NOMO-1 treated with dmso at 0.1 percent for 144 hours (cell line): Measurements from ENCODE around the gene TIMM17A.
"Not testable (repeated sequence)": the region's sequence is repeated elsewhere in the genome, so short reads cannot be mapped to it uniquely, and the experiment has no call there.

Experiments used
- DNase-seq: peaks from one replicate; lab custom pipeline; 2025; ENCODE audit not compliant: unreplicated experiment; lab: John Stamatoyannopoulos, UW

The TIMM17A gene

DNA sequence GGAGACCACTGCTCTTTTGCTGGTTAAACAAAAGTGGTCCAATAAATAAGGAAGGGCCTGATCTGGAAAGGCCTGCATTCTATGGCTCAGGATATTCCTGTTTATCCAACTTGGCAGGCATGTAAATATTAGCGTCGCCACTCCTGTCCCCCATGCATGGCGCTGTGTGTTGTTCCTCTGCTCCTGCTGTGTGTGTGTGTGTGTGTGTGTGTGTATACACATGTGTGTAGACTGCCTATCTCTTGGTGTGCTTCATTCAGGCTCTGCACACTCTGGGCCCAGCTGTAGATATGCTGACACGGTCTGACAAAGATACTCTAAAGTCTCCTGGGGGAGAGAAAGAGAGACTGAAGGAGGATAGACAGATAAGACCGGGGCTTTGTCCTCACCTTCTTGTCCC is 15.7 kb upstream of the TIMM17A start:
- DNase-seq = no peak

- DNase-seq = not testable (repeated sequence)
Observed at GRCh38 chr1:201940316-201940715, 15.0 kb upstream of the TIMM17A start.

- no peak for DNase-seq
Observed at GRCh38 chr1:201941420-201942128, 13.7 kb upstream of the TIMM17A start.

GRCh38 chr1:201942129-201942495 is 13.2 kb upstream of the TIMM17A start:
- no peak for DNase-seq

DNA sequence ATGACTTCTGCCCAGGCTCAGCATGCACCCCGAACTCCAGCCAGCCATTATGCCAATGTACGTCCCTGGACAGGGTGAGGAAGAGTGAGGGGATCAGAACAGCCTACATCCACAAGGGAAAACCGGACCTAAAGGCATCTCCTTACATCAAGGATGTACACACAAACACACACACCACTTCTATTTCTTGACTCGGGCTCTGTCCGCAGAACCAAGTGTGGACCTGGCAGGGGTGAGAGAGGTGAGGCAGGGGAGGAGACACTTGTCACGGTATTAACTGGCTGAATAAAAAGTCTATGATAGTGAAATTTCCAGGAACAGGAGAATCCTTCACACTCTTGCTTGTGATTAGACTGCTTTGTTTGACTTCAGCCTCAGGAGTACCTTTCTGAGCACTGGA is 11.3 kb upstream of the TIMM17A start:
- no peak for DNase-seq

DNA sequence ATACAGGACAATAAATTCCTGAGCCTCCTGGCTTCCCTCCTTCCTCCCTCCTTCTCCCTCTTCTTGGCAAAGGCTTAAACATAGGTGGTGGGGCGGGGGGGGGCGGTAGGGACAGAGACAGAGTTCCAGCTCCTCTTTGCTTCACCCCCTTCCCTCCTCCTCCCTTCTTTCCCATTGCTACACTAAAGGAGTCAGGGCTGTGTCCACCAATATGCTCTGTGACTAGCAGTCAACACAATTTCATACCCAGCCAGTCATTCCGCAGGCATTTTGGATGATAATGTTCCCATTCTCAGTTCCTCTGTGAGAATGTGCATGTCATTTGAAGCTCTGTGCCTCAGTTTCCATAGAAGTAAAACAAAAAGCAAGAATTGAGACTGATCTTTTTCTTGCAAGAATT is 10.7 kb upstream of the TIMM17A start:
- no peak for DNase-seq

- no peak for DNase-seq
Observed at GRCh38 chr1:201945157-201945556, 10.1 kb upstream of the TIMM17A start.

DNA sequence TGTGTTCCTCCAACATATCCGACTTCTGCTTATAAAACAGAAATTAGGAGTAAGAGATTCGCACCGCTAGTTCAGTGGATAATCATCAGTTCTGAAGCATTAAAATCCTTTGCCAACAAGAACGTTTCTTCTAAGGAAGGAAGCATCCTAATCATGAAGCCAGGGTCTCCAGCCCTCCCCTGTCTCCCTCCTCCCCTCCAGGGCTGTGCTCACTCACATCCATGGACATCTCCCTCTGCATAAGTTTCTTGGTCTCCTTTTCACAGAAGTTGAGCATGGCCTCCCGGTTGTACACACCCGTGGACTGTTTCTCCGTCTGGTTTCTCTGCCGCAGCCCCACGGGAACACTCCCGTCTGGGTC is 9.5 kb upstream of the TIMM17A start:
- no peak for DNase-seq

GRCh38 chr1:201946224-201946908 is 8.9 kb upstream of the TIMM17A start, which contains the start of gene LMOD1:
Gene LMOD1, minus strand, starts transcription at chr1:201946548. Its CDS starts 208 bp downstream, at chr1:201946340.
- no peak for DNase-seq

DNA sequence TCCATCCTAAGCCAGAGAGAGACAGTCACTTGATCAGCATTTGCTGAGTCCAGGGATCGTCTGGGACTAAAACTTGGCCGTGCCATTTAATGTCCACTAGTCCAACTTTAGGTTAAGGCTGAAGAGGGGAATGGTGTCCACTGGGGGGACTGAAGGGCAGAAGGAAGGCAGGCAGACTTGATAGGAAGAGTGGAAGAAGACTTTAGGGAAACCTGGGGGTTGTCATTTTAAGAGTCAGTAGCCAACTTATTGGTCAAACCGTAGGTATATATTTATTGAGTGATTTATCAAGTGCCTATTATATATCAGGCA is 7.7 kb upstream of the TIMM17A start:
- DNase-seq = no peak

DNA sequence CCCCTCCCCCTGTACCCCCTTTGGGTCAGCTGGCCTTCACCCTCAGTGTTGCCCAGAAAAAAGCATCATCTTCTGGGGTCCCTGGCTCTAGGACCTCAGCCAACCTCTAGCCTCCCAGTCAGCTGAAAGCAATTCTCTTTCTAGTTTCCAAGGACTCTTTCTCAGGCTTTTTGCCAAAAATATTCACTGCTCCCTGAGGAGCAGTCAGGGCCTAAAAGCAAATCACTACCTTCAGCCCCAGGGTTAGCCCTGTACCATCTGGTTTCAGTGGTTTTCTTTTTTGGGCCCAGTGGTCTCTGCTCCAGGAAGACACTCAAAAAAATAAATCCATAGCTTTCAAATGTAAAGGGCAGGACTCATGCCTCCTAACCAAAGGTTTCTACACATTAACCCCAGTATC is 5.8 kb upstream of the TIMM17A start:
- no peak for DNase-seq

- DNase-seq = no peak
Observed at GRCh38 chr1:201954263-201955008, 867 bp upstream of the TIMM17A start.

- no peak for DNase-seq
Observed at GRCh38 chr1:201955729-201956143, 433 bp downstream of the TIMM17A start.

DNA sequence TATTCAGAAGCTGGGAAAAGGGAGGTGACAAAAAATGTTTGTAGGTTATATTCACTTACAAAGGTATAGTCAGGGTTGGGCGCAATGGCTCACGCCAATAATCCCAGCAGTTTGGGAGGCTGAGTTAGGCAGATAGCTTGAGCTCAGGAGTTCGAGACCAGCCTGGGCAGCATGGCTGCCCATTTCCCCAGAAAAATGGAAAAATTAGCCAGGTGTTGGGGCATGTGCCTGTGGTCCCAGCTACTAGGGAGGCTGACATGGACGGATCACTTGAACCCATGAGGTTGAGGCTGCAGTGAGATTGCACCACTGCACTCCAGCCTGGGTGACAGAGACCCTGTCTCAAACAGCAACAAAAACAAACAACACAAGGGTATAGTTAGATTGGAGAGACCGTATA is 3.0 kb downstream of the TIMM17A start:
- no peak for DNase-seq

- not testable (repeated sequence) for DNase-seq
Observed at GRCh38 chr1:201962382-201962781, 7.1 kb downstream of the TIMM17A start.

DNA sequence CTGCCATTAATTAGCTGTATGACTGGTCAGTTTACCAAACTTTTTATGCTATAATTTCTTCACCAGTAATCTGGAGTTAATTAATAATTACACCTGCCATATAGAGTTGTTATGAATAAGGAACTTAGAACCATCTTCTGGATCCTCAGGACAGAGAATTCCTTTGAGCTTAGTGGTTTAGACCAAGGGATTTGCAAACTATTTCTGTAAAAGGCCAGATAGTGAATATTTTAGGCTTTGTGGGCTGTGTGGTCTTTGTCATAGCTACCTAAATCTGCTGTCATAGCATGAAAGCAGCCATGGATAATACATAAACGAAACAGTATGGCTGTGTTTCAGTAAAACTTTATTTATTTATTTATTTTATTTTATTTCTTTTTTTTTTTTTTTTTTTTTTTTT is 9.0 kb downstream of the TIMM17A start:
- DNase-seq = no peak

- no peak for DNase-seq
Observed at GRCh38 chr1:201966171-201966570, 10.9 kb downstream of the TIMM17A start.

- no peak for DNase-seq
Observed at GRCh38 chr1:201968202-201968925, 13.1 kb downstream of the TIMM17A start.

DNA sequence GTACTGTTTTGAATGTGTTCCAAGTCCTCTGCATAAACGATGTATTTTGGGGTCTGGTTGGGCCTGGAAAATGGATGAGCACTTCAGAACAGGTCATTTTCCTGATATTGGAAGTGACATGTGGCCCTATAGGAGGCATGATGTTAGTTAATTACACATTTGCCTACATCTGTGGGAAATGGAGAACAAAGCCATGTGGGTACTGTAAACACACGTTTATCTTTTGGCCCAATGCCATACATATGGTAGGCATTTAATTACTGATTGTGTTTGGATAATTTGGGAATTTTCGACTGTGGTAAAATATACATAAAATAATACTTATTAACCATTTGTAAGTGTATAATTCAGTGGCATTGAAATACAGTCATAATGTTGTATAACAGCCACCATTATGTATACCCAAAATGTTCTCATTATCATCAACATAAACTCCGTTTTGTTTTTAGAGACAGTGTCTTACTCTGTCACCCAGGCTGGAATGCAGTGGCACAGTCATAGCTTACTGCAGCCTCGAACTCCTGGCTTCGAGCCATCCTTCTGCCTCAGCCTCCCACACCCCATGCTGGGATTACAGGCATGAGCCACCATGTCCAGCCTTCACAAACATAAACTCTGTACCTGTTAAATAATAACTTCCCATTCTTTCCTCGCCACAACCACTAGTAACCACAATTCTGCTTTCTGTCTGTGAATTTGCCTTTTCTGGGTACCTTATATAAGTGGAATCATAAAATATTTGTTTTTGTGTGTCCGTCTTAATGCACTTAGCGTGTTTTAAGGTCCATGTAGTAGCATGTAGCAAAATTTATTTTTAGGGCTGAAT is 15.2 kb downstream of the TIMM17A start:
- DNase-seq = no peak

- DNase-seq = peak; percentile 43
Observed at GRCh38 chr1:201982082-201982622, 26.8 kb downstream of the TIMM17A start.
